Activated T-helper 1 cell treated with anti-CD3 and anti-CD28 coated beads, Interleukin-12 subunit alpha, Interleukin-12 subunit beta, Interleukin-2, Interleukin-4 antibody, amounts not matched to agents 30 ng/mL and 10 ng/mL and 1 ng/mL, durations not matched to agents 14 hours and 24 hours and 36 hours (primary cell): ENCODE results near the gene DOHH. TPM values are rescaled to one million over a fixed set of nuclear protein-coding genes. Genes with fewer than 3 reads are reported as not detected.

Experiments
- DNase-seq: peaks from one replicate; pipeline ENCODE4 v3.0.0; 2021; ENCODE audit warnings: low spot score
- H3K27ac Mint-ChIP-seq: one replicate; pipeline ENCODE4 v1.8.0; 2021; ENCODE audit warnings: mild to moderate bottlenecking, mixed read lengths
- H3K27me3 Mint-ChIP-seq: one replicate; pipeline ENCODE4 v1.8.0; 2022; ENCODE audit warnings: mild to moderate bottlenecking, moderate library complexity, mixed read lengths; ENCODE audit not compliant: insufficient read depth
- H3K36me3 Mint-ChIP-seq: one replicate; pipeline ENCODE4 v1.8.0; 2021; ENCODE audit warnings: low read depth, mixed read lengths
- H3K4me1 Mint-ChIP-seq: one replicate; pipeline ENCODE4 v1.8.0; 2021; ENCODE audit warnings: low read depth, mixed read lengths
- H3K4me3 Mint-ChIP-seq: one replicate; pipeline ENCODE4 v1.8.0; 2021; ENCODE audit warnings: mild to moderate bottlenecking, moderate library complexity, mixed read lengths
- H3K9me3 Mint-ChIP-seq: one replicate; pipeline ENCODE4 v1.8.0; 2021; ENCODE audit warnings: mixed read lengths
- intact Hi-C: fragments of 100-400 bp; cut with micrococcal nuclease; formaldehyde crosslinking; loops from one replicate; pipeline ENCODE4 v1.15.1; 2024
- total RNA-seq: library from RNA; stranded (reverse); gene quantifications from 2 replicates; pipeline ENCODE4 v1.2.3, GENCODE V29; 2022

The DOHH gene
- total RNA-seq, 1 donor from 2014 or later: 21.6 TPM

GRCh38 chr19:3522421-3523360 lies 22.2 kb upstream of the DOHH start:
- intact Hi-C loops: no loop called here
- Mint-ChIP-seq H3K4me1 (peaks cover 5% of the 10 kb centered on the region), H3K36me3 (peaks cover 14% of the 10 kb centered on the region), H3K27me3 (no peaks in the 10 kb centered on the region), H3K4me3 (no peak overlapping the region), H3K9me3 (no peaks in the 10 kb centered on the region), H3K27ac (no peak overlapping the region)
- DNase-seq: no peak

- Mint-ChIP-seq H3K27me3 (no peaks in the 10 kb centered on the region), H3K4me3 (no peak overlapping the region), H3K9me3 (no peaks in the 10 kb centered on the region), H3K4me1 (peaks cover 5% of the 10 kb centered on the region), H3K36me3 (peaks cover 10% of the 10 kb centered on the region), H3K27ac (peak overlapping the region; percentile 22)
- intact Hi-C loops: no loop called here
- no peak for DNase-seq
These were observed 20.6 kb upstream of the DOHH start for GRCh38 chr19:3521104-3521445.

GRCh38 chr19:3520166-3521103 lies 20.0 kb upstream of the DOHH start:
- peaks cover 12% of the 10 kb centered on the region for H3K36me3 Mint-ChIP-seq
- no peak for DNase-seq
- H3K4me1 Mint-ChIP-seq: peaks cover 9% of the 10 kb centered on the region

GRCh38 chr19:3519126-3519525 lies 18.7 kb upstream of the DOHH start:
- Mint-ChIP-seq H3K9me3 (no peaks in the 10 kb centered on the region), H3K36me3 (peaks cover 9% of the 10 kb centered on the region), H3K27me3 (no peaks in the 10 kb centered on the region), H3K27ac (no peak overlapping the region), H3K4me1 (peaks cover 9% of the 10 kb centered on the region), H3K4me3 (no peak overlapping the region)
- intact Hi-C loops: no loop called here
- no peak for DNase-seq

More at GRCh38 chr19:3520166-3521103, 20.0 kb upstream of the DOHH start:
- intact Hi-C loops: no loop called here
- Mint-ChIP-seq H3K9me3 (no peaks in the 10 kb centered on the region), H3K27ac (no peak overlapping the region), H3K27me3 (no peaks in the 10 kb centered on the region), H3K4me3 (no peak overlapping the region)

GRCh38 chr19:3518659-3519058 lies 18.2 kb upstream of the DOHH start:
- Mint-ChIP-seq H3K4me1 (peaks cover 9% of the 10 kb centered on the region), H3K27me3 (no peaks in the 10 kb centered on the region), H3K27ac (no peak overlapping the region), H3K9me3 (no peaks in the 10 kb centered on the region), H3K4me3 (no peak overlapping the region), H3K36me3 (peaks cover 6% of the 10 kb centered on the region)
- no peak for DNase-seq
- intact Hi-C loops: no loop called here

- H3K27me3 Mint-ChIP-seq: no peaks in the 10 kb centered on the region
- no peak for DNase-seq
- H3K4me3 Mint-ChIP-seq: no peak overlapping the region
- H3K36me3 Mint-ChIP-seq: peaks cover 6% of the 10 kb centered on the region
- intact Hi-C loops: no loop called here
- no peaks in the 10 kb centered on the region for H3K9me3 Mint-ChIP-seq
- H3K27ac Mint-ChIP-seq: no peak overlapping the region
- peaks cover 9% of the 10 kb centered on the region for H3K4me1 Mint-ChIP-seq
These were observed 17.8 kb upstream of the DOHH start for GRCh38 chr19:3518255-3518654.

- Mint-ChIP-seq H3K4me3 (no peak overlapping the region), H3K27ac (no peak overlapping the region), H3K27me3 (no peaks in the 10 kb centered on the region), H3K4me1 (peaks cover 9% of the 10 kb centered on the region), H3K9me3 (no peaks in the 10 kb centered on the region), H3K36me3 (peaks cover 6% of the 10 kb centered on the region)
- DNase-seq: no peak
- intact Hi-C loops: no loop called here
These were observed 17.2 kb upstream of the DOHH start for GRCh38 chr19:3517638-3518037.

- DNase-seq: no peak
- Mint-ChIP-seq H3K36me3 (peaks cover 6% of the 10 kb centered on the region), H3K27ac (no peak overlapping the region), H3K27me3 (no peaks in the 10 kb centered on the region), H3K4me1 (peaks cover 9% of the 10 kb centered on the region), H3K9me3 (no peaks in the 10 kb centered on the region), H3K4me3 (no peak overlapping the region)
- intact Hi-C loops: no loop called here
These were observed 16.3 kb upstream of the DOHH start for GRCh38 chr19:3516675-3517207.

GRCh38 chr19:3515891-3516422 lies 15.5 kb upstream of the DOHH start:
- Mint-ChIP-seq H3K9me3 (no peaks in the 10 kb centered on the region), H3K36me3 (peaks cover 7% of the 10 kb centered on the region), H3K4me3 (no peak overlapping the region), H3K27me3 (no peaks in the 10 kb centered on the region), H3K27ac (peak overlapping the region; percentile 70), H3K4me1 (peaks cover 6% of the 10 kb centered on the region)
- no peak for DNase-seq
- intact Hi-C loops: no loop called here

GRCh38 chr19:3514930-3515329 lies 14.5 kb upstream of the DOHH start:
- no peak overlapping the region for H3K27ac Mint-ChIP-seq
- DNase-seq: no peak
- H3K4me3 Mint-ChIP-seq: no peak overlapping the region

GRCh38 chr19:3513229-3514140 lies 13.0 kb upstream of the DOHH start:
- Mint-ChIP-seq H3K4me1 (peaks cover 23% of the 10 kb centered on the region), H3K27me3 (no peaks in the 10 kb centered on the region), H3K9me3 (no peaks in the 10 kb centered on the region), H3K4me3 (no peak overlapping the region), H3K27ac (no peak overlapping the region), H3K36me3 (peaks cover 6% of the 10 kb centered on the region)
- DNase-seq: no peak
- intact Hi-C loops: no loop called here

More at GRCh38 chr19:3514930-3515329, 14.5 kb upstream of the DOHH start:
- no peaks in the 10 kb centered on the region for H3K27me3 Mint-ChIP-seq
- H3K4me1 Mint-ChIP-seq: peaks cover 12% of the 10 kb centered on the region
- no peaks in the 10 kb centered on the region for H3K9me3 Mint-ChIP-seq
- H3K36me3 Mint-ChIP-seq: peaks cover 6% of the 10 kb centered on the region
- intact Hi-C loops: no loop called here
